Measurements from ENCODE around the gene PADI4.

Gene PADI4

DNA sequence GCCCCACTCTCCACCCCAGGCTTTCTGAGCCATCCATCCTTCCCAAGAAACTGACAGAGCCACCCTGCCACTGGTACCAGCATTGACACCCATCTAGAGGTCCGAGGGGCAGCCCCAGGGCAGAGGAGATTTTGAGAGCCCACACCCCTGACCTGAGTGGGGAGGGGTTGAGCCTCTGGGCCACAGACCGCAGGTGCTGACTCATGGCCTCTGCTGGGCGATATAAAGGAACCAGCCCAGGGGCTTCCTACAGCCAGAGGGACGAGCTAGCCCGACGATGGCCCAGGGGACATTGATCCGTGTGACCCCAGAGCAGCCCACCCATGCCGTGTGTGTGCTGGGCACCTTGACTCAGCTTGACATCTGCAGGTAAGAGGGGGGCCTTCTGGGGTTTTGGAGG, at the start of gene PADI4:
TSS of gene PADI4 (plus strand) at position 252 of the 400 bp plus-strand sequence. CDS start at position 278, 26 bp downstream.
- DNase-seq = peak; percentile 55

DNA sequence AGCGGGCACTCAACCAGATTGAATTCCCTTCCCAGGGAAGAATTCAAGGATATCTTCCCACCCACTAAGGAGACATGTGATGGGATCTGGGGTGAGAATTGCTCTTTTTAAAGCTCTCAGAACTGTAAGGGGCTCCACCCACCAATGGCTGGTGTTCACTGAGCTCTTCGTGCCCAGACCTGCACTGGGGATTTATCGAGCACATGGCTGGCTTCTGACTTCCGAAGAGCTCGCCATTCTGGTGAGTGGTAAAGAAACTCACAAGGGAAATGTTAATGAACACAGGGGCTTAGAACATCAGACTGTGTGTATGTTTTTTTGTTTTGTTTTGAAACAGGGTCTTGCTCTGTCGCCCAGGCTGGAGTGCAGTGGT, 49.3 kb upstream of the PADI4 start:
- no peak for DNase-seq

- no peak for DNase-seq
These were observed 48.6 kb upstream of the PADI4 start for GRCh38 chr1:17259233-17259873.

DNA sequence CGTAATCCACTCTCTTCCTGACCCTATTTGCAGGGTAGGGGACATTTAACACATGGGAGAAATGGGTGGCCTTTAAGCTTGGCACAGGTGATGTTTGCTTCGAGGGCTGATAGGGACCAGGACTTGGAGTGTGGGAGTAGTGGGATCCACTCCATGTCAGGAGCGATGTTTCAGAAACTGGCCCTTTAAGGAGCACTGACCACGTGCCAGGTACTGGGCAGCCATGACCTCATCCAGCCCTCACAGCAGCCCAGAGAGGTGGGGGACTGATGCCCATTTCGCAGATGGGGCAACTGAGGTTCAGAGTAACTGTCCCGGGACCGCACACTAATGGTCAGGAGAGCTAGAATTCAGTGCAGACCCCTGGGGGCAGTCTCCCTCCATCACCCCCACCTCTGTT, 47.7 kb upstream of the PADI4 start:
- DNase-seq = no peak

GRCh38 chr1:17260738-17261137, 47.3 kb upstream of the PADI4 start:
- DNase-seq = no peak

GRCh38 chr1:17263936-17264335, 44.1 kb upstream of the PADI4 start:
- DNase-seq = no peak

DNA sequence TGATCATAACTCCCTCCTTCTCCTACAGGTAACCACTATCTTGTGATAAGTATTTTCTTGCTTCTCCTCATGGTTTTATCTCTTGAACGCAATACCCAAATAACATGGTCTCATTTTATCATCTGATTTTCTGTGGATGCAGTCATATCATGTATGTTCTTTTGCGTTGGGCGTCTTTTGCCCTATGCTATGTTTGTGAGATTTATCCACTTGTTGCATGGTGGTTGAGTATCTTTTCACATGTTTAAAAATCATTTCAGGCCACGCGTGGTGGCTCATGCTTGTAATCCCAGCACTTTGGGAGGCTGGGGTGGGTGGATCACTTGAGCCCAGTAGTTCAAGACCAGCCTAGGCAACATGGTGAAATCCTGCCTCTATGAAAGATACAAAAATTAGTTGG, 43.5 kb upstream of the PADI4 start:
- DNase-seq = no peak

- no peak for DNase-seq
These were observed 42.8 kb upstream of the PADI4 start for GRCh38 chr1:17265162-17265561.

GRCh38 chr1:17265950-17266349, 42.0 kb upstream of the PADI4 start:
- no peak for DNase-seq

GRCh38 chr1:17270891-17271765, 36.9 kb upstream of the PADI4 start:
- DNase-seq = no peak

- no peak for DNase-seq
These were observed 35.9 kb upstream of the PADI4 start for GRCh38 chr1:17272066-17272465.

- DNase-seq = no peak
These were observed 35.4 kb upstream of the PADI4 start for GRCh38 chr1:17272646-17273045.

GRCh38 chr1:17273096-17273495, 34.9 kb upstream of the PADI4 start:
- DNase-seq = no peak

GRCh38 chr1:17274186-17275170, 33.5 kb upstream of the PADI4 start:
- DNase-seq = peak; percentile 53

DNA sequence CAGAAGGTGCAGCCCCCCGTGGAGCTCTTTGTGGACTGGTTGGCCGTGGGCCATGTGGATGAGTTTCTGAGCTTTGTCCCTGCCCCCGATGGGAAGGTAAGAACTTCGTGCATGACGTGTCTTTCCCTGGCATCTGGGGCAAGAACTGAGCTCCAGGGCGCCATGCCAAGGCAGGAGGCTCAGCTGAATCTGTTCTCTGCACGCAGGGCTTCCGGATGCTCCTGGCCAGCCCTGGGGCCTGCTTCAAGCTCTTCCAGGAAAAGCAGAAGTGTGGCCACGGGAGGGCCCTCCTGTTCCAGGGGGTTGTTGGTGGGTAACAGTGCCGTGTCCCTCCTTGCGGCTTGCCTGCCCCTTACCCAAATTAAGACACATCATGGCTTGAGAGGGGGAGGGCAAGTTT, 31.4 kb upstream of the PADI4 start:
- peak; percentile 78 for DNase-seq

- DNase-seq = no peak
These were observed 30.4 kb upstream of the PADI4 start for GRCh38 chr1:17277511-17278159.

DNA sequence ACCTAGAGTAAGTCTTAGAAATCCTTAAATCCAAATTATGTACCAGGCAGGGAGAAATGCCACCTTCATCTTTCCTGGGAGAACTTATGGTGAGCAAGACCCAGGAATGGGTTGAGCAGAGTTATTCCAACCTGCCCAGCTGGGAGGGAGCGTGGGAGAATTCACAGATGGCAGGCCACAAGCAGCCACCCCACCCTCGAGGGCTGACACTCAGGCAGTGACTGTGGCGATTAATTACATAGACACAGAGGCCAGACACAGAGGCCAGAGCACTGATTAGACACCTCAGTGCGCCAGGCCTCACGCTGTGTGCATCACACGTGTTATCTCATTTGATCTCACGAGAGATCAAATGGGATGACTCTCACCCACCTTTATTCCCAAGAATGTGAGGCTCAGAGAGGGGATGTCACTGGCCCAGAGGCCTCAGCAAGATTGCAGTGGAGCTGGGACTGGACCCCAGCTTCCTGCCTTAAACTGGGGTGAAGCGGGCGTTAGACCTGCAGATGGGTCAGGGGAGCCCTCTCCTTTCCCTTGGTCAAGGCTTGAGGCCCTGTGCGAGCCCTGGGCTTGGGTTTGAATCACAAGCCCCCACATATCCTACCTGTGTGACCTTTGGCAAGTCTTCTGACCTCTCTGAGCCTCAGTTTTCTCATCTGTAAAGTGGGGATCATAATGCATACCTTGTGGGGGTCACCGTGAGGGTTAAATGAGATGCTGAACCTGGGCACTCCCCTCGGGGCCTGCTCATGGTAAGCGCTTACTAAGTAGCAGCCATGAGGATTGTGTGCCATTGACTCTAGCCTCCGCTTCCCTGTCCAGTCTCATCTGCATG, 28.8 kb upstream of the PADI4 start:
- no peak for DNase-seq

GRCh38 chr1:17280436-17280835, 27.6 kb upstream of the PADI4 start:
- no peak for DNase-seq

DNA sequence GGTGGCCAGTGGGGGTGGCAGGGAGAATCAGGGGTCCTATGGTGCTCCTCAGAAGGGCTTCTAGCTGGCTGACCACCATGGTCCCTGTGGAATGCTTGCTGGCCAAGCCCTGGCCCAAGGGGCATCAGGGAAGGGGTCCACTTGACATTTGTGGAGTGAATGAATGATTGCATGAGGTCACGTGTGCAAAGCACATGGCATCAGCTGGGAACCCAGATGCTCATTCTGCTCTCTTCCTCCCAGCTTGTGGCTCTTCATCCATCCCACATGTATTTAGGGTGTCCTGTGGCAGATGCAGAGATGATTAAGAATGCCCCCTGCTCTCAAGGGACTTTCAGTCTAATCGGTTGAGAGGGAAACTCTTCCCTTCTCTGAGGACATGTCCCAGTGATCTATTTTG, 27.1 kb upstream of the PADI4 start:
- DNase-seq = no peak

GRCh38 chr1:17281775-17282181, 26.2 kb upstream of the PADI4 start:
- DNase-seq = peak; percentile 87

- DNase-seq = no peak
These were observed 25.2 kb upstream of the PADI4 start for GRCh38 chr1:17282836-17283235.

- no peak for DNase-seq
These were observed 21.4 kb upstream of the PADI4 start for GRCh38 chr1:17286646-17287045.
